Measurements from ENCODE around the gene AAK1. TPM values are rescaled to one million over a fixed set of nuclear protein-coding genes. Genes with fewer than 3 reads are reported as not detected.

Gene AAK1
- total and polyA plus RNA-seq, 2 donors (not counting 3 experiments of a cell fraction or from before 2014, with no cell fraction given), result 31.0 to 127 TPM

DNA sequence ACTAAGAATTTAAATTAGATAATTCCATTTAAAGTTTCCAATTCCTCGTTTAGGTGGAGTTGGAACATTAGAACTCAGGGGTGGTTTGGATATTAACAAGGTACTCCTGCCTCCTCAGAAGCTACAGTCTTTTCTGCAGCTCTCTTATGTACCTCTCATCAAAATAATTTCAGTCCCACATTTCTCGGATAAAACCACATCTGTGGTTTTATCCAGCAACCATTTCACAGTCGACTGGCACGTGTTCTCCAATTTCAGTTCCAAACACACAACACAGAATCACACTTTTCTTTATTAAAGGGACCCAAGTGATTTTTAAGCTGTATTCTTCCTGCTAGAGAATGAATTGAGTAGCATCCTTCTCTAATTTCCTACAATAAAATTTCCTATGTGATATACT lies 183.6 kb downstream of the AAK1 start:
- H3K27me3 ChIP-seq (ENCODE audit: control insufficient read depth in 2 of 2, insufficient read depth in 2 of 2, low read length in 2 of 2), result no peaks in the 10 kb centered on the region
- TF ChIP-seq, protein P1, sequence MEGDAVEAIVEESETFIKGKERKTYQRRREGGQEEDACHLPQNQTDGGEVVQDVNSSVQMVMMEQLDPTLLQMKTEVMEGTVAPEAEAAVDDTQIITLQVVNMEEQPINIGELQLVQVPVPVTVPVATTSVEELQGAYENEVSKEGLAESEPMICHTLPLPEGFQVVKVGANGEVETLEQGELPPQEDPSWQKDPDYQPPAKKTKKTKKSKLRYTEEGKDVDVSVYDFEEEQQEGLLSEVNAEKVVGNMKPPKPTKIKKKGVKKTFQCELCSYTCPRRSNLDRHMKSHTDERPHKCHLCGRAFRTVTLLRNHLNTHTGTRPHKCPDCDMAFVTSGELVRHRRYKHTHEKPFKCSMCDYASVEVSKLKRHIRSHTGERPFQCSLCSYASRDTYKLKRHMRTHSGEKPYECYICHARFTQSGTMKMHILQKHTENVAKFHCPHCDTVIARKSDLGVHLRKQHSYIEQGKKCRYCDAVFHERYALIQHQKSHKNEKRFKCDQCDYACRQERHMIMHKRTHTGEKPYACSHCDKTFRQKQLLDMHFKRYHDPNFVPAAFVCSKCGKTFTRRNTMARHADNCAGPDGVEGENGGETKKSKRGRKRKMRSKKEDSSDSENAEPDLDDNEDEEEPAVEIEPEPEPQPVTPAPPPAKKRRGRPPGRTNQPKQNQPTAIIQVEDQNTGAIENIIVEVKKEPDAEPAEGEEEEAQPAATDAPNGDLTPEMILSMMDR (IDR thresholded peaks at IDR 0.05; ENCODE audit: extremely low read depth in 1 of 2, insufficient read depth in 1 of 2, low read depth in 1 of 2, low read length in 2 of 2), result no peak
- TF ChIP-seq MYC (IDR thresholded peaks at IDR 0.05; ENCODE audit: low read depth, low read length) (no peak), FOS (IDR thresholded peaks at IDR 0.05; ENCODE audit: borderline replicate concordance, insufficient read depth, low read length) (no peak), EZH2 (IDR thresholded peaks at IDR 0.05; ENCODE audit: borderline replicate concordance, low read depth, low read length, severe bottlenecking) (no peak), POLR2A (IDR thresholded peaks at IDR 0.05; ENCODE audit: low read depth, low read length) (no peak), JUN (IDR thresholded peaks at IDR 0.05; ENCODE audit: borderline replicate concordance, insufficient read depth, insufficient read length, low read depth) (no peak), POLR2AphosphoS5 (IDR thresholded peaks at IDR 0.05; ENCODE audit: insufficient read depth, low read depth, low read length) (no peak), GATA2 (IDR thresholded peaks at IDR 0.05; ENCODE audit: insufficient read depth, insufficient read length, low read depth, low read length) (no peak)
- TF ChIP-seq, protein P2, sequence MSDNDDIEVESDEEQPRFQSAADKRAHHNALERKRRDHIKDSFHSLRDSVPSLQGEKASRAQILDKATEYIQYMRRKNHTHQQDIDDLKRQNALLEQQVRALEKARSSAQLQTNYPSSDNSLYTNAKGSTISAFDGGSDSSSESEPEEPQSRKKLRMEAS (IDR thresholded peaks at IDR 0.05; ENCODE audit: insufficient read depth, insufficient read length), result no peak
- H3K4me3 ChIP-seq (replicated peaks in 1 of 3; ENCODE audit: insufficient read depth in 1 of 3, low read depth in 1 of 3, low read length in 3 of 3), result no peak overlapping the region
- BruUV-seq (replicated peaks), result no TSS peak
- intact Hi-C loops (cut with micrococcal nuclease) (no loop called here), dilution Hi-C loops (cut with MboI; ENCODE audit: extremely low pct_ligation_motif_present, low sequenced_read_pairs) (no loop called here)
- H3K27ac ChIP-seq (ENCODE audit: insufficient read depth, low read depth, low read length), result no peak overlapping the region
- peaks cover 0 to 6% of the 10 kb centered on the region in 2 experiments for H3K36me3 ChIP-seq (ENCODE audit: control insufficient read depth in 2 of 2, extremely low read depth in 1 of 2, insufficient read depth in 2 of 2, low read length in 2 of 2)
- H3K79me2 ChIP-seq (ENCODE audit: control insufficient read depth, insufficient read depth, low read length), result no peaks in the 10 kb centered on the region
- no peak overlapping the region for H3K9ac ChIP-seq (replicated peaks; ENCODE audit: extremely low read depth, insufficient read depth, low read length)
- ChIA-PET POLR2A (interaction anchor here (0.6 kb wide), 1 partner anchor 72 kb away, joined by 3 read pairs; no protein-coding TSS in a partner anchor), CTCF (no interaction called here)
- no peak overlapping the region for H2AFZ ChIP-seq (ENCODE audit: low read depth, low read length)
- DNase-seq (ENCODE audit: low read depth, low spot score), result no peak
- no peaks in the 10 kb centered on the region for H3K4me1 ChIP-seq (ENCODE audit: control insufficient read depth, extremely low read depth, insufficient read depth, low read length)
- H3K9me3 ChIP-seq (replicated peaks; ENCODE audit: control insufficient read depth, insufficient read depth, low read length), result no peaks in the 10 kb centered on the region
- H3K4me2 ChIP-seq (ENCODE audit: insufficient read depth, low read length), result no peak overlapping the region
- no peaks in the 10 kb centered on the region for H4K20me1 ChIP-seq (replicated peaks; ENCODE audit: control insufficient read depth, extremely low read depth, insufficient read depth, low read length)
- no peaks in the 10 kb centered on the region for H3K9me1 ChIP-seq (replicated peaks; ENCODE audit: control insufficient read depth, extremely low read depth, insufficient read depth, low read length)
- FAIRE-seq, result no peak

Data from endothelial cell of umbilical vein (primary cell).